NCI-H2107 (cell line): ENCODE measurements around the gene NFATC2.
"Not testable (repeated sequence)": the region's sequence is repeated elsewhere in the genome, so short reads cannot be mapped to it uniquely, and the experiment has no call there.

Experiments
- DNase-seq: peaks from one replicate; lab custom pipeline; 2025; lab: John Stamatoyannopoulos, UW

The NFATC2 gene

GRCh38 chr20:51568533-51568932 is 26.0 kb upstream of the NFATC2 start:
- DNase-seq: not testable (repeated sequence)

DNA sequence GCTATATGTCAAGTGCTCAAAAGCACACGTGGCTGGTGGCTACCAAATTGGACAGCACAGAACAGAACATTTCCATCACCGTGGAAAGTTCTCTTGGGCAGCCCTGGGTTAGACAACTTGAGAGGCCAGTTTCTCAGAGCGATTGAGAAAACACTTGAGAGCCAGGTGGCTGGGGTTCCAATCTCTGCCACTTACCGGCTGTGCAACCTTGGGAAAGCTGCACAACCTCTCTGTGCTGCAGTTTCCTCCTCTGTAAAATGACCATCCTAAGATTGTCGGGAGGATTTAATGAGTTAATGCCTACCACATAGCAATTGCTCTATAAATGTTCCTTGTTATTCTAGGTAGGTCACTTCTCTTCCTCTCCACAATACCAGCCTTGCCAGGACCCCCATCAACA is 25.1 kb upstream of the NFATC2 start:
- DNase-seq: no peak

- no peak for DNase-seq
Measured at GRCh38 chr20:51566594-51566993, 24.1 kb upstream of the NFATC2 start.

DNA sequence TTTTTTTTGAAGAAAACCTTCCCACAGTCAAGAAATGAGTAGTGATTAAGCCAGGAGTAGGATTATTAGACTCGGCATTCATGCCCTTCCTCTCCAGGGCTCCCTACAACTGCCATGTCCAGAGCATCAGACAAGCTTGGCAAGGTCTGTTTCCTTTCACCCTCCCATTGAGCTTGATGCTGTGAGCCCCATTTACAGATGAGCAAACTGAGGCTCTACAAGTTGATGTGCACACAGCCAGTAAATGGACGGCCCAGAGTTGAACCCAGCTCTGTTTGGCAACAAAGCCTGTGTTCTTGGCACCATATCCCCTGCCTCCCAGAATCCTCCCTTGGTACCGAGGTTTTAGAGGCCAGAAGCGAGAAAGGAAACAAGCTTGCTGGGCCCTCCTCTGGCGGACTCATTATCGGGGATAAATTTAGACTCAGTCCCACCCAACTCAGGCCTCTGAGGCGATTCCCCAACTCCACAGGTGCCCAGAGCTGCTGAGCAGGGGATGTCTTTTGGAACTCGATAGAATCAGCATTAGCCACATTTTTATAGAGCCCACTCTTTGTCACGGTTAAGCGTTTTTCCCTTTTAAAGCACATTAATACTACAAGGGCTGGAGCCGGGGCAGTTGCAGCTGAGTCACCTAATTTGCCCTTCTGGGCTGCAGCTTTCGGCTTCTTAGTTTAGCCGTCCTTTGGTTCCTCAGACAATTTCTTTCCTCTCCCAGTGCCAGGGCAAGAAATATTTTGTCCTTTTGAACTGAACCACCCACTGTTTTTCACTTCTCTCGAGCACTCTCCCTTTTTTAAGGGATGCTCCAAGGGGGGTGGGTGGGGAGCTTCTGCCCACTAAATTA is 23.0 kb upstream of the NFATC2 start:
- no peak for DNase-seq

GRCh38 chr20:51563486-51564332 is 21.2 kb upstream of the NFATC2 start:
- DNase-seq: no peak

DNA sequence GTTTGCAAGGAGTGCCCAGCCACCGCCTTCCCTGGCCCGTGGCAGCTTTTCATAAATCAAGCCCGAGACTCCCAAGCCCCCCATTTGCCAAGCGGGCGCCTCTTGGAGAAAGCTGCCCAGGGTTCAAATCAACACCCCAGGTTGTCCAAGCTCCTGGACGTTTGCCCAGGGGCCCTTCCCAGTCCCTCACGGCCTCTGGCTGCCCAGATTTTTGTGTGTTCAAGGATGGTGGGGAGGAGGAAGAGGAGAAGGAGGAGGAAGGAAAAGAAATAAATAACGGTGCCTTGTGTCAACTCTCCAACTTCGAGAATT is 20.6 kb upstream of the NFATC2 start:
- no peak for DNase-seq

DNA sequence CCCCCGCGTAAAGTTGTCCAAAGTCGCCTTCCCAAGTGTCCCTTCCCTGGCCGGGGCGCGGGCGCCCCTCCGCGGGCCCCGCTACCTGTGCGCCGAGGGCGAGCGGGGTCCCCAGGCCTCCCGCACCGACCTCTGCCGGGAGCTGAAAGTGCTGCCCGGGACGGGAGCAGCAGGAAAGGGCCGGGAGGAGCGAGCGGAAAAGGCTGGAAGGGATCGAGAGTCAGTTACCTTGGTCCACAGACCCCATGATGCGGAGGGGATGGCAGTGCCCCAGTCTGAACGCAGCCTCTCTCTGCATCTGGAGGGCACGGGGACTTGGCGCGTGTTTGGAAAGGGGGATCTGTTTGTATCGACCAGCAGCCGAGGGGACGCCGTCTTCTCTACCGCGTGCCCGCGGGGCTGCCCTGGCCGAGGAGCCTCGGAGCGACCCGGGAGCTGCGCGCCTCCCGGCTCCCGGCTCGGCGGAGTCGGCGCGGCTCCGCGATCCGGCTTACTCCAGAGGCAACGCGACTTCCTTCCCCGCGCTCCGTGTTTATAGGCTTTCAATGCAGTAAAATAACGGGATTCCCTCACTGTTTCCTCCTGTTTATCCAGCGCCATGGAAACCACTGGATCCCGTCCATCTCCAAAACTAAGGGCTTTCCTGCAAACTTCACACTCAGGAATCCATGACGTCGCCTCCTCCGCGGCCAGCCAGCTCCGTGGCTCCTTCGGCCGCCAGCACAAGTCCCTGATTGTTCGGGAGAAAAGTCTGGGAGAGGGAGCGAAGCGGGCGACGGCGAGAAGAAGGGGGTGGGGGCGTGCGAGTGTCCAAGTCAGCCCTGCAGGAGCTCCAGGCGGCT is 20.0 kb upstream of the NFATC2 start:
- DNase-seq: no peak

GRCh38 chr20:51562027-51562331 is 19.5 kb upstream of the NFATC2 start:
- DNase-seq: no peak

GRCh38 chr20:51560550-51561307 is 18.2 kb upstream of the NFATC2 start:
- no peak for DNase-seq

- DNase-seq: no peak
Measured at GRCh38 chr20:51560042-51560441, 17.5 kb upstream of the NFATC2 start.

- no peak for DNase-seq
Measured at GRCh38 chr20:51554538-51555165, 12.1 kb upstream of the NFATC2 start.

- no peak for DNase-seq
Measured at GRCh38 chr20:51553897-51554486, 11.5 kb upstream of the NFATC2 start.

- DNase-seq: no peak
Measured at GRCh38 chr20:51551186-51551585, 8.7 kb upstream of the NFATC2 start.

- no peak for DNase-seq
Measured at GRCh38 chr20:51549474-51549873, 7.0 kb upstream of the NFATC2 start.

DNA sequence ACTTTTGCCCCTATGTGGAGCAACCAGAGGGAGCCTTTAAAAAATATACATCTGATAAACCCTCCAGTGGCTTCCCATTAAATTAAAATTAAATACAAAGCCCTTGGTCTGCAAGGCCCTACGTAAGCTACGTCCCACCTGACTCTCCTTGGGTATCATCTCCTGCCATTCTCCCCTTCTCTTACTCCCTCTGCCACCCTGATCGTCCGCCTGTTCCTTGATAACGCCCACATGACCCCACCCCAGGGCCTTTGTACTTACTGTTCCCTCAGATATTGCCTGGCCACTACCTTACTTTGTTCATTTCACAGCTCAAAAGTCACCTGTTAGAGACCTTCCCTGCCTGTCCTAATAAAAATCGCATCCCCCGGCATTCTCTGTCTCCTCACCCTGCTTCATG is 5.4 kb upstream of the NFATC2 start:
- no peak for DNase-seq

DNA sequence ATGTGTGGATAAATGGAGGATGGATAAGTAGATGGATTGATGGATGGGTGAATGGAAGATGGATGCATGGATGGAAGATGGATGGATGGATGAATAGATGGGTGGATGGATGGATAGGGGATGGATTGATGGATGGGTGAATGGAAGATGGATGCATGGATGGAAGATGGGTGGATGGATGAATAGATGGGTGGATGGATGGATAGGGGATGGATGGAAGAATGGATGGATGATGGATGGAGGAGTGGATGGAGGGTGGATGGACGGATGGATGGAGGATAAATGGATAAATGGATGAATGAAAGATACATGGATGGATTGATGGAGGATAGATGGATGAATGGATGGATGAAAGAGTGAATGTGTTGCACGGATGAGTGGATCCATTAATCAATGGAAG is 3.0 kb upstream of the NFATC2 start:
- no peak for DNase-seq

GRCh38 chr20:51543422-51543788 is 886 bp upstream of the NFATC2 start:
- DNase-seq: no peak

GRCh38 chr20:51542033-51542570 is 417 bp downstream of the NFATC2 start:
- no peak for DNase-seq

DNA sequence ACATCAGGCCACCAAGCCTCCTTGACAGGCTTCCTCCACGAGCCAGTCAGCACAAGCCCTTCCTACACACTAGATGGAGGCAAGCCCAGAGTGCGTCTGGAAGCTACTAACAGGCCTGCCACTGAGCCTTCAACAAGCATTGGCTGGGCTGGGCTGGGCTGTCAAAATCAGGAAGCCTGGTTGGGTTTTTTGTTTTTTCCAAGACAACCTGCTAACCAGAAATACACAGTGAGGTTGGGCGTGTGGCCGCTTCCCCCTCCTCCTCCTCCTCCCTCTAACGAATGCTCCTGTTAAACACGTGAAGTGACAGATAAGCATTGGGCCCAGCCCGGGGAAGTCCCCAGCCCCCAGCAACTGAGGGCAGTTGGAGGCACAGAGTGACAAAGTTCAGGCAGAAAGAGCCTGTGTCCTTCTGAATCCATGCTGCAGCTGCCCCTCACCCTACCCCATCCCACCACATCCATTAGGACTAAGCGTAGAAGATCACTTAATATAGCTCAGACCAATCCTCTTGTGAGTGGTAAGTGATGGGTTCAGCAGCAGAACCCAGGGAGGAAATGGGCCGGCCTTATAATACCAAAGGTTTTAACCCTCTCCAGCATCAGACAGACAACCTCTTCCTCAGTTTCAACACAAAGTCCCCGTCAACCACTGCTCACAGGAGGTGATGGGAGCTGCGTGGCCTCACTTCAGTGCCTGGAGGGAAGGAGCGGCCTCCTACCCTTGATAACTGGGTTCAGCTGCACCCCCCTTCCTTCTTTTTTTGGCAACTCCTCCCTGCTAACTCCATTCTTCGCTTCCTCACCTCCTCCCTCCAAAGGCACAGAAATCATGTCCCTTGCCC is 1.1 kb downstream of the NFATC2 start:
- peak; percentile 70 for DNase-seq

- DNase-seq: no peak
Measured at GRCh38 chr20:51540580-51540979, 1.9 kb downstream of the NFATC2 start.
